ENCODE data around the gene RNF168. TPM values are rescaled to one million over a fixed set of nuclear protein-coding genes. Genes with fewer than 3 reads are reported as not detected.
"Not testable (repeated sequence)": the region's sequence is repeated elsewhere in the genome, so short reads cannot be mapped to it uniquely, and the experiment has no call there.

RNF168 gene
- total RNA-seq, 4 donors from 2014 or later = 22.2 to 40.6 (median 32.6) TPM

DNA sequence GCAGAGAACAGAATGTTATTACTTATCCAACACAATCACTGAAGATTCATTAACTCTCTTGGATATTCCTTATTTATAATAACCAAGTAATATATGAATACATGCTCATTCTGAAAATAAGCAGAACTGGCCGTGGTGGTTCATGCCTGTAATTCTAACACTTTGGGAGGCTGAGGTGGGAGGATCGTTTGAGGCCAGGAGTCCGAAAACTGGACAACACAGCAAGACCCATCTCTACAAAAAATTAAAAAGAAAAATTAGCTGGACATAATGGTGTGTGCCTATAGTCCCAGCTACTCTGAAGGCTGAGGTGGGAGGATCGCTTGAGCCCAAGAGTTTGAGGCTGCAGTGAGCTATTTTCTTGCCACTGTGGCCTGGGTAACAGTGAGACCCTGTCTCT, 25.9 kb downstream of the RNF168 start:
- Histone ChIP-seq H3K27me3 (no peaks in the 10 kb centered on the region), H3K27ac (no peak overlapping the region), H3K36me3 (peaks cover 88% of the 10 kb centered on the region), H3K4me1 (no peaks in the 10 kb centered on the region), H3K4me3 (no peak overlapping the region), H3K9me3 (no peaks in the 10 kb centered on the region)
- TF ChIP-seq POLR2A (IDR thresholded peaks at IDR 0.05) (no peak), EP300 (IDR thresholded peaks at IDR 0.05) (no peak), POLR2AphosphoS5 (IDR thresholded peaks at IDR 0.05) (no peak)
- TF ChIP-seq, protein P1, sequence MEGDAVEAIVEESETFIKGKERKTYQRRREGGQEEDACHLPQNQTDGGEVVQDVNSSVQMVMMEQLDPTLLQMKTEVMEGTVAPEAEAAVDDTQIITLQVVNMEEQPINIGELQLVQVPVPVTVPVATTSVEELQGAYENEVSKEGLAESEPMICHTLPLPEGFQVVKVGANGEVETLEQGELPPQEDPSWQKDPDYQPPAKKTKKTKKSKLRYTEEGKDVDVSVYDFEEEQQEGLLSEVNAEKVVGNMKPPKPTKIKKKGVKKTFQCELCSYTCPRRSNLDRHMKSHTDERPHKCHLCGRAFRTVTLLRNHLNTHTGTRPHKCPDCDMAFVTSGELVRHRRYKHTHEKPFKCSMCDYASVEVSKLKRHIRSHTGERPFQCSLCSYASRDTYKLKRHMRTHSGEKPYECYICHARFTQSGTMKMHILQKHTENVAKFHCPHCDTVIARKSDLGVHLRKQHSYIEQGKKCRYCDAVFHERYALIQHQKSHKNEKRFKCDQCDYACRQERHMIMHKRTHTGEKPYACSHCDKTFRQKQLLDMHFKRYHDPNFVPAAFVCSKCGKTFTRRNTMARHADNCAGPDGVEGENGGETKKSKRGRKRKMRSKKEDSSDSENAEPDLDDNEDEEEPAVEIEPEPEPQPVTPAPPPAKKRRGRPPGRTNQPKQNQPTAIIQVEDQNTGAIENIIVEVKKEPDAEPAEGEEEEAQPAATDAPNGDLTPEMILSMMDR (IDR thresholded peaks at IDR 0.05) = no peak
- WGBS = 89% methylated on average over 4 of the region's 4 CpGs
- DNase-seq (ENCODE audit: low spot score in 2 of 2) = no peak

GRCh38 chr3:196472286-196472685, 31.3 kb downstream of the RNF168 start:
- Histone ChIP-seq H3K9me3 (no peaks in the 10 kb centered on the region), H3K27ac (no peak overlapping the region), H3K4me3 (no peak overlapping the region), H3K4me1 (no peaks in the 10 kb centered on the region), H3K36me3 (peaks cover 57% of the 10 kb centered on the region), H3K27me3 (no peaks in the 10 kb centered on the region)
- 91% methylated on average over 8 of the region's 8 CpGs for WGBS
- TF ChIP-seq, protein P1 (IDR thresholded peaks at IDR 0.05) = no peak
- TF ChIP-seq EP300 (IDR thresholded peaks at IDR 0.05) (no peak), POLR2A (IDR thresholded peaks at IDR 0.05) (no peak), POLR2AphosphoS5 (IDR thresholded peaks at IDR 0.05) (no peak)
- no peak for DNase-seq (ENCODE audit: low spot score in 2 of 2)

DNA sequence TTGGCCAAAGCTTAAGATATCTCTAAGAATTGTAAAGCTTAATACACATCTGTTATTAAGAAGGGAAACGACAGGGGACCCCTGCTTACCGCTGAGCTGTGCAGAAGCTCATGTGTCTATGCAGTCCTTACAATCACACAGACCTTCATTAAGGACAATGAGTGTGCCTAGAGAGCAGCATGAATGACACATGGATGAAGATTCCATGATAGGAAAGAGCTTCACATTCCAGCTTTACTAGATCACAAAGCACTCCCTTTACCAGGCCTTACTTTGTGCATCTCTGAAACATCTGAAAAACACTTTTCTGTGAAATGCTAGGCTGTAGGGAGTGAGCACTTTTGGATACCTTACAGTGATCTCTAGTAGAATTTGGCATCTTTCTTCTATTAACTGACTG, 32.0 kb downstream of the RNF168 start:
- TF ChIP-seq POLR2AphosphoS5 (IDR thresholded peaks at IDR 0.05) (no peak), EP300 (IDR thresholded peaks at IDR 0.05) (no peak), POLR2A (IDR thresholded peaks at IDR 0.05) (no peak)
- TF ChIP-seq, protein P1 (IDR thresholded peaks at IDR 0.05) = no peak
- Histone ChIP-seq H3K4me1 (no peaks in the 10 kb centered on the region), H3K36me3 (peaks cover 50% of the 10 kb centered on the region), H3K9me3 (no peaks in the 10 kb centered on the region), H3K27me3 (no peaks in the 10 kb centered on the region), H3K27ac (no peak overlapping the region), H3K4me3 (no peak overlapping the region)
- no peak for DNase-seq (ENCODE audit: low spot score in 2 of 2)
- WGBS = 80% methylated on average over 2 of the region's 2 CpGs

DNA sequence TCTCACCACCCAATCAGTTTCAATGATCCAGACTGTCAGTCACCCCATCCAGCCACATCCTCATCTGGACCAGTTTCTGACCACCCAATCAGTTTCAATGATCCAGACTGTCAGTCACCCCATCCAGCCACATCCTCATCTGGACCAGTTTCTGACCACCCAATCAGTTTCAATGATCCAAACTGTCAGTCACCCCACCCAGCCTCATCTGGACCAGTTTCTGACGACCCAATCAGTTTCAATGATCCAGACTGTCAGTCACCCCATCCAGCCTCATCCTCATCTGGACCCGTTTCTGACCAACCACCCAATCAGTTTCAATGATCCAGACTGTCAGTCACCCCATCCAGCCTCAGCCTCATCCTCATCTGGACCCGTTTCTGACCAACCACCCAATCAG, 33.4 kb downstream of the RNF168 start:
- not testable (repeated sequence) for DNase-seq (ENCODE audit: low spot score in 2 of 2); H3K27me3 ChIP-seq; H3K9me3 ChIP-seq; H3K4me1 ChIP-seq; H3K27ac ChIP-seq; H3K4me3 ChIP-seq
- peaks cover 39% of the 10 kb centered on the region for H3K36me3 ChIP-seq
- WGBS = 95% methylated on average over 3 of the region's 3 CpGs

- no peaks in the 10 kb centered on the region for H3K27me3 ChIP-seq
- 91% methylated on average over 3 of the region's 3 CpGs for WGBS
- no peak overlapping the region for H3K4me3 ChIP-seq
- no peaks in the 10 kb centered on the region for H3K4me1 ChIP-seq
- no peaks in the 10 kb centered on the region for H3K9me3 ChIP-seq
- TF ChIP-seq, protein P1 (IDR thresholded peaks at IDR 0.05) = no peak
- TF ChIP-seq POLR2A (IDR thresholded peaks at IDR 0.05) (no peak), POLR2AphosphoS5 (IDR thresholded peaks at IDR 0.05) (no peak), EP300 (IDR thresholded peaks at IDR 0.05) (no peak)
- no peaks in the 10 kb centered on the region for H3K36me3 ChIP-seq
- H3K27ac ChIP-seq = no peak overlapping the region
- DNase-seq (ENCODE audit: low spot score in 2 of 2) = no peak
These were observed 39.8 kb downstream of the RNF168 start for GRCh38 chr3:196463804-196464203.

- WGBS = 94% methylated on average over 2 of the region's 2 CpGs
- no peak overlapping the region for H3K4me3 ChIP-seq
These were observed 40.2 kb downstream of the RNF168 start for GRCh38 chr3:196463478-196463756.

GRCh38 chr3:196462680-196463477, 40.7 kb downstream of the RNF168 start:
- H3K27ac ChIP-seq; H3K27me3 ChIP-seq; H3K4me1 ChIP-seq; H3K4me3 ChIP-seq; H3K9me3 ChIP-seq; DNase-seq (ENCODE audit: low spot score in 2 of 2); H3K36me3 ChIP-seq: not testable (repeated sequence)
- WGBS = 97% methylated on average over 1 of the region's 1 CpG

More at GRCh38 chr3:196463478-196463756, 40.2 kb downstream of the RNF168 start:
- H3K27me3 ChIP-seq = no peaks in the 10 kb centered on the region
- H3K9me3 ChIP-seq = no peaks in the 10 kb centered on the region
- H3K27ac ChIP-seq = no peak overlapping the region
- H3K4me1 ChIP-seq = no peaks in the 10 kb centered on the region
- TF ChIP-seq POLR2AphosphoS5 (IDR thresholded peaks at IDR 0.05) (no peak), POLR2A (IDR thresholded peaks at IDR 0.05) (no peak), EP300 (IDR thresholded peaks at IDR 0.05) (no peak)
- TF ChIP-seq, protein P1 (IDR thresholded peaks at IDR 0.05) = no peak
- no peak for DNase-seq (ENCODE audit: low spot score in 2 of 2)
- H3K36me3 ChIP-seq = no peaks in the 10 kb centered on the region
